ENCODE results near the gene ZNF865.

GRCh38 chr19:55653651-55654322, 48.3 kb downstream of the ZNF865 start:
- TF ChIP-seq, protein P1, sequence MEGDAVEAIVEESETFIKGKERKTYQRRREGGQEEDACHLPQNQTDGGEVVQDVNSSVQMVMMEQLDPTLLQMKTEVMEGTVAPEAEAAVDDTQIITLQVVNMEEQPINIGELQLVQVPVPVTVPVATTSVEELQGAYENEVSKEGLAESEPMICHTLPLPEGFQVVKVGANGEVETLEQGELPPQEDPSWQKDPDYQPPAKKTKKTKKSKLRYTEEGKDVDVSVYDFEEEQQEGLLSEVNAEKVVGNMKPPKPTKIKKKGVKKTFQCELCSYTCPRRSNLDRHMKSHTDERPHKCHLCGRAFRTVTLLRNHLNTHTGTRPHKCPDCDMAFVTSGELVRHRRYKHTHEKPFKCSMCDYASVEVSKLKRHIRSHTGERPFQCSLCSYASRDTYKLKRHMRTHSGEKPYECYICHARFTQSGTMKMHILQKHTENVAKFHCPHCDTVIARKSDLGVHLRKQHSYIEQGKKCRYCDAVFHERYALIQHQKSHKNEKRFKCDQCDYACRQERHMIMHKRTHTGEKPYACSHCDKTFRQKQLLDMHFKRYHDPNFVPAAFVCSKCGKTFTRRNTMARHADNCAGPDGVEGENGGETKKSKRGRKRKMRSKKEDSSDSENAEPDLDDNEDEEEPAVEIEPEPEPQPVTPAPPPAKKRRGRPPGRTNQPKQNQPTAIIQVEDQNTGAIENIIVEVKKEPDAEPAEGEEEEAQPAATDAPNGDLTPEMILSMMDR (IDR thresholded peaks at IDR 0.05; ENCODE audit: insufficient read depth, low read length, poor library complexity, severe bottlenecking), result peak; percentile 98
- TF ChIP-seq EZH2phosphoT487 (conservative IDR thresholded peaks at IDR 0.05; ENCODE audit: low read length), result no peak

All from SU-DHL-6 (cell line).